HepG2 (cell line): ENCODE data around the gene ATG7. TPM values are rescaled to one million over a fixed set of nuclear protein-coding genes. Genes with fewer than 3 reads are reported as not detected.

Source experiments
- ARID5B ChIP-seq: IDR thresholded peaks from 2 replicates; pipeline ENCODE4 v1.4.0; 2020; ENCODE audit warnings: mild to moderate bottlenecking, missing genetic modification reagents
- DR1 ChIP-seq: sonication (generic); formaldehyde crosslinking; IDR thresholded peaks from 2 replicates; pipeline ENCODE4 v1.8.0; 2021; ENCODE audit warnings: mild to moderate bottlenecking, missing genetic modification reagents, inconsistent platforms
- HBP1 ChIP-seq: IDR thresholded peaks from 2 replicates; pipeline ENCODE4 v1.6.1; 2016; ENCODE audit warnings: low read depth, control low read depth
- NCOR1 ChIP-seq: fragments of 200-600 bp; sonication (generic); IDR thresholded peaks from 2 replicates; pipeline ENCODE4 v1.7.0; 2017; ENCODE audit warnings: antibody characterized with exemption, low read length, borderline replicate concordance
- RXRA ChIP-seq: sonication (generic); formaldehyde crosslinking; IDR thresholded peaks from 2 replicates; pipeline ENCODE4 v1.5.1; 2020; ENCODE audit warnings: missing genetic modification reagents
- SIN3A ChIP-seq: IDR thresholded peaks from 2 replicates; pipeline ENCODE4 v1.6.1; 2011; ENCODE audit warnings: low read depth, mild to moderate bottlenecking, control low read depth, low read length, borderline replicate concordance
- SOX6 ChIP-seq, 2 experiments: fragments of 450-650 bp in 1 of 2; sonication (generic) in 1 of 2; formaldehyde crosslinking in 1 of 2; IDR thresholded peaks; 2 replicates each; pipeline versions ENCODE4 v1.4.0 to v1.6.1; 2017 to 2020; ENCODE audit warnings: antibody characterized with exemption in 1 of 2, mild to moderate bottlenecking in 1 of 2, missing genetic modification reagents in 1 of 2
- ZBTB20 ChIP-seq: sonication (generic); formaldehyde crosslinking; IDR thresholded peaks from 2 replicates; pipeline ENCODE4 v1.8.1; 2023; ENCODE audit warnings: missing genetic modification reagents, low read depth, mild to moderate bottlenecking, borderline replicate concordance
- ZBTB33 ChIP-seq: sonication (generic); formaldehyde crosslinking; IDR thresholded peaks from 2 replicates; pipeline ENCODE4 v1.4.0; 2020; ENCODE audit warnings: missing genetic modification reagents
- ZFP1 ChIP-seq: IDR thresholded peaks from 2 replicates; pipeline ENCODE4 v1.6.1; 2016
- ZGPAT ChIP-seq: IDR thresholded peaks from 2 replicates; pipeline ENCODE4 v1.6.1; 2016; ENCODE audit warnings: mild to moderate bottlenecking
- ZNF331 ChIP-seq: sonication (generic); formaldehyde crosslinking; IDR thresholded peaks from 2 replicates; pipeline ENCODE4 v1.4.0; 2020; ENCODE audit warnings: missing genetic modification reagents
- ZNF530 ChIP-seq: sonication (generic); formaldehyde crosslinking; IDR thresholded peaks from 2 replicates; pipeline ENCODE4 v1.5.0; 2020; ENCODE audit warnings: low read depth, mild to moderate bottlenecking, missing genetic modification reagents
- ZNF550 ChIP-seq: sonication (generic); formaldehyde crosslinking; IDR thresholded peaks from 2 replicates; pipeline ENCODE4 v1.4.0; 2020; ENCODE audit warnings: mild to moderate bottlenecking, missing genetic modification reagents, borderline replicate concordance
- ZNF704 ChIP-seq: sonication (generic); formaldehyde crosslinking; IDR thresholded peaks from 2 replicates; pipeline ENCODE4 v1.8.1; 2023; ENCODE audit warnings: mild to moderate bottlenecking, inconsistent platforms, moderate library complexity, missing genetic modification reagents, borderline replicate concordance
- ZNF737 ChIP-seq: sonication (generic); formaldehyde crosslinking; IDR thresholded peaks from 2 replicates; pipeline ENCODE4 v1.5.0; 2020; ENCODE audit warnings: missing genetic modification reagents, mild to moderate bottlenecking, borderline replicate concordance
- ZSCAN31 ChIP-seq: sonication (generic); formaldehyde crosslinking; IDR thresholded peaks from 2 replicates; pipeline ENCODE4 v1.5.0; 2020; ENCODE audit warnings: low read depth, mild to moderate bottlenecking, missing genetic modification reagents
- polyA plus RNA-seq, 8 experiments: library from polyadenylated mRNA; depleted of rRNA in 3 of 8; stranded (reverse) in 7 of 8; unstranded in 1 of 8; fragments of >200 nt; fragmentation: Illumina TruSeq in 4 of 8; extraction: Trizol in 4 of 8; gene quantifications; 2 replicates each; pipeline versions ENCODE4 v1.2.1 to v1.2.3, GENCODE V29; 2011 to 2016; ENCODE audit warnings: low read depth in 4 of 8, missing spikeins in 1 of 8, mixed read lengths in 1 of 8; ENCODE audit not compliant: insufficient read depth in 1 of 8
- total RNA-seq, 5 experiments: library from RNA; depleted of rRNA; stranded (reverse); fragments of >200 nt; fragmentation: Illumina TruSeq; extraction: Trizol; gene quantifications; 2 replicates each; pipeline ENCODE4 v1.2.3, GENCODE V29; 2016; ENCODE audit warnings: low read depth in 1 of 5

The ATG7 gene
- total and polyA plus RNA-seq, 2 of the 13 experiments (the other 11 are each of a cell fraction or from before 2014, with no cell fraction given) = 7.8 to 22.1 TPM

GRCh38 chr3:11271986-11272904 lies at the start of gene ATG7 (continued):
- no peak for TF ChIP-seq ZBTB33
- peak; percentile 91 for TF ChIP-seq ZGPAT
- 0 out of 2 replicates have a peak, but pooled peaks have one; percentile 31 for TF ChIP-seq ZNF704 (CRISPR knock-in tag)
- 0 out of 2 replicates have a peak, but pooled peaks have one; percentile 47 for TF ChIP-seq ZSCAN31 (CRISPR knock-in tag)
- TF ChIP-seq DR1 (CRISPR knock-in tag) = peak; percentile 85; the same call in 1 of the 2 replicates
- peak; percentile 46; the same call in 1 of the 2 replicates for TF ChIP-seq SIN3A
- no peak for TF ChIP-seq SOX6 (IDR thresholded peaks at IDR 0.05)
- TF ChIP-seq SOX6 (CRISPR knock-in tag; IDR thresholded peaks at IDR 0.05) = peak; percentile 61; the same call in 1 of the 2 replicates
- peak; percentile 64; the same call in 1 of the 2 replicates for TF ChIP-seq ZNF331 (CRISPR knock-in tag)
- peak; percentile 71; the same call in 1 of the 2 replicates for TF ChIP-seq ZNF550 (CRISPR knock-in tag)
- no peak for TF ChIP-seq ZNF530 (CRISPR knock-in tag)
- peak; percentile 49; the same call in 1 of the 2 replicates for TF ChIP-seq ARID5B
- no peak for TF ChIP-seq ZNF737
- peak; percentile 72; the same call in 1 of the 2 replicates for TF ChIP-seq RXRA (CRISPR knock-in tag)
- 0 out of 2 replicates have a peak, but pooled peaks have one; percentile 61 for TF ChIP-seq ZBTB20
- TF ChIP-seq ZFP1 = no peak
- TF ChIP-seq NCOR1 = no peak
- peak; percentile 89 for TF ChIP-seq HBP1 (CRISPR knock-in tag)
